ENCODE data around the gene VSTM5.

The VSTM5 gene

DNA sequence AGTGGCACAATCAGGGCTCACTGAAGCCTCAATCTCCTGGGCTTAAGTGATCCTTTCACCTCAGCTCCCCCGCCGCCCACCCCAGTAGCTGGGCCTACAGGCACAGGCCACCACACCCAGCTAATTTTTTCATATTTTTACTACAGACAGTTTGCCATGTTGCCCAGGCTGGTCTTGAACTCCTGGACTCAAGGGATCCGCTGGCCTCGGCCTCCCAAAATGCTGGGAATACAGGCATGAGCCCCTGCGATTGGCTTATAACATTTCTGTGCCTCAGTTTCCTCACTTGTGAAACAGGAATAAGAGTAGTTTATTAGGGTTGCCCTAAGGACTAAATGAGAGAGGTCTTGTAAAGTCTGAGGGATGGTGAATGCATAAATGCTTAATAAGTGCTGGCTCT lies 1.2 kb downstream of the VSTM5 start:
- H3K4me3 ChIP-seq (replicated peaks; ENCODE audit: insufficient read depth, low read length) = no peak overlapping the region
- DNase-seq (ENCODE audit: low read depth in 1 of 2, low spot score in 1 of 2) = no peak
- TF ChIP-seq, protein P1, sequence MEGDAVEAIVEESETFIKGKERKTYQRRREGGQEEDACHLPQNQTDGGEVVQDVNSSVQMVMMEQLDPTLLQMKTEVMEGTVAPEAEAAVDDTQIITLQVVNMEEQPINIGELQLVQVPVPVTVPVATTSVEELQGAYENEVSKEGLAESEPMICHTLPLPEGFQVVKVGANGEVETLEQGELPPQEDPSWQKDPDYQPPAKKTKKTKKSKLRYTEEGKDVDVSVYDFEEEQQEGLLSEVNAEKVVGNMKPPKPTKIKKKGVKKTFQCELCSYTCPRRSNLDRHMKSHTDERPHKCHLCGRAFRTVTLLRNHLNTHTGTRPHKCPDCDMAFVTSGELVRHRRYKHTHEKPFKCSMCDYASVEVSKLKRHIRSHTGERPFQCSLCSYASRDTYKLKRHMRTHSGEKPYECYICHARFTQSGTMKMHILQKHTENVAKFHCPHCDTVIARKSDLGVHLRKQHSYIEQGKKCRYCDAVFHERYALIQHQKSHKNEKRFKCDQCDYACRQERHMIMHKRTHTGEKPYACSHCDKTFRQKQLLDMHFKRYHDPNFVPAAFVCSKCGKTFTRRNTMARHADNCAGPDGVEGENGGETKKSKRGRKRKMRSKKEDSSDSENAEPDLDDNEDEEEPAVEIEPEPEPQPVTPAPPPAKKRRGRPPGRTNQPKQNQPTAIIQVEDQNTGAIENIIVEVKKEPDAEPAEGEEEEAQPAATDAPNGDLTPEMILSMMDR (IDR thresholded peaks at IDR 0.05; ENCODE audit: insufficient read depth, low read length) = no peak
- TF ChIP-seq POLR2AphosphoS5 (IDR thresholded peaks at IDR 0.05; ENCODE audit: low read depth) (no peak), GABPA (IDR thresholded peaks at IDR 0.05; ENCODE audit: low read depth) (no peak), SPI1 (IDR thresholded peaks at IDR 0.05; ENCODE audit: borderline replicate concordance, low read depth) (no peak)
- TF ChIP-seq, protein P2, sequence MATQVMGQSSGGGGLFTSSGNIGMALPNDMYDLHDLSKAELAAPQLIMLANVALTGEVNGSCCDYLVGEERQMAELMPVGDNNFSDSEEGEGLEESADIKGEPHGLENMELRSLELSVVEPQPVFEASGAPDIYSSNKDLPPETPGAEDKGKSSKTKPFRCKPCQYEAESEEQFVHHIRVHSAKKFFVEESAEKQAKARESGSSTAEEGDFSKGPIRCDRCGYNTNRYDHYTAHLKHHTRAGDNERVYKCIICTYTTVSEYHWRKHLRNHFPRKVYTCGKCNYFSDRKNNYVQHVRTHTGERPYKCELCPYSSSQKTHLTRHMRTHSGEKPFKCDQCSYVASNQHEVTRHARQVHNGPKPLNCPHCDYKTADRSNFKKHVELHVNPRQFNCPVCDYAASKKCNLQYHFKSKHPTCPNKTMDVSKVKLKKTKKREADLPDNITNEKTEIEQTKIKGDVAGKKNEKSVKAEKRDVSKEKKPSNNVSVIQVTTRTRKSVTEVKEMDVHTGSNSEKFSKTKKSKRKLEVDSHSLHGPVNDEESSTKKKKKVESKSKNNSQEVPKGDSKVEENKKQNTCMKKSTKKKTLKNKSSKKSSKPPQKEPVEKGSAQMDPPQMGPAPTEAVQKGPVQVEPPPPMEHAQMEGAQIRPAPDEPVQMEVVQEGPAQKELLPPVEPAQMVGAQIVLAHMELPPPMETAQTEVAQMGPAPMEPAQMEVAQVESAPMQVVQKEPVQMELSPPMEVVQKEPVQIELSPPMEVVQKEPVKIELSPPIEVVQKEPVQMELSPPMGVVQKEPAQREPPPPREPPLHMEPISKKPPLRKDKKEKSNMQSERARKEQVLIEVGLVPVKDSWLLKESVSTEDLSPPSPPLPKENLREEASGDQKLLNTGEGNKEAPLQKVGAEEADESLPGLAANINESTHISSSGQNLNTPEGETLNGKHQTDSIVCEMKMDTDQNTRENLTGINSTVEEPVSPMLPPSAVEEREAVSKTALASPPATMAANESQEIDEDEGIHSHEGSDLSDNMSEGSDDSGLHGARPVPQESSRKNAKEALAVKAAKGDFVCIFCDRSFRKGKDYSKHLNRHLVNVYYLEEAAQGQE (IDR thresholded peaks at IDR 0.05; ENCODE audit: insufficient replicate concordance, low read depth) = no peak
- H3K27ac ChIP-seq (replicated peaks) = no peak overlapping the region
- H3K27me3 ChIP-seq (ENCODE audit: insufficient read depth, poor library complexity, severe bottlenecking) = peaks cover 7% of the 10 kb centered on the region

DNA sequence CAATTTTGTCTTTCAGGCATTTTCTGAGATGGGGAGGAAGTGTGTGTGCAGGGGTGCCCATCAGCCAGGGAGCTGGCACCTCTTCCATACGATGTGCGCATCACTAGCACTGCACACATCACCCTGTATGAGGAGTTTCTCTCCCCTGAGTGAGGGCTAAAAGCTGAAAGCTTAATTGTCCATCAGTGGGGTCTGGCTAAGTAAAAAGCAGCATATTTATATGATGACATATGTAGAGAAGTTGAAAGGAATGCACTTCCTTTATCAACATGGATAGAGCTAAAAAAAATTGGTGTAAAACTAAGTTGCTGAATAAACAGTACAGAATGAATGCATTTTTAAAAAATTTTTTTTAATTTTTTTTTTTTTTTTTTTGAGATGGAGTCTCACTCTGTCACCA lies 4.0 kb downstream of the VSTM5 start:
- H3K27me3 ChIP-seq (ENCODE audit: insufficient read depth, poor library complexity, severe bottlenecking) = peaks cover 7% of the 10 kb centered on the region
- TF ChIP-seq GABPA (IDR thresholded peaks at IDR 0.05; ENCODE audit: low read depth) (no peak), POLR2AphosphoS5 (IDR thresholded peaks at IDR 0.05; ENCODE audit: low read depth) (no peak), SPI1 (IDR thresholded peaks at IDR 0.05; ENCODE audit: borderline replicate concordance, low read depth) (no peak)
- TF ChIP-seq, protein P2 (IDR thresholded peaks at IDR 0.05; ENCODE audit: insufficient replicate concordance, low read depth) = no peak
- H3K27ac ChIP-seq (replicated peaks) = no peak overlapping the region
- no peak for DNase-seq (ENCODE audit: low read depth in 1 of 2, low spot score in 1 of 2)
- no peak overlapping the region for H3K4me3 ChIP-seq (replicated peaks; ENCODE audit: insufficient read depth, low read length)

DNA sequence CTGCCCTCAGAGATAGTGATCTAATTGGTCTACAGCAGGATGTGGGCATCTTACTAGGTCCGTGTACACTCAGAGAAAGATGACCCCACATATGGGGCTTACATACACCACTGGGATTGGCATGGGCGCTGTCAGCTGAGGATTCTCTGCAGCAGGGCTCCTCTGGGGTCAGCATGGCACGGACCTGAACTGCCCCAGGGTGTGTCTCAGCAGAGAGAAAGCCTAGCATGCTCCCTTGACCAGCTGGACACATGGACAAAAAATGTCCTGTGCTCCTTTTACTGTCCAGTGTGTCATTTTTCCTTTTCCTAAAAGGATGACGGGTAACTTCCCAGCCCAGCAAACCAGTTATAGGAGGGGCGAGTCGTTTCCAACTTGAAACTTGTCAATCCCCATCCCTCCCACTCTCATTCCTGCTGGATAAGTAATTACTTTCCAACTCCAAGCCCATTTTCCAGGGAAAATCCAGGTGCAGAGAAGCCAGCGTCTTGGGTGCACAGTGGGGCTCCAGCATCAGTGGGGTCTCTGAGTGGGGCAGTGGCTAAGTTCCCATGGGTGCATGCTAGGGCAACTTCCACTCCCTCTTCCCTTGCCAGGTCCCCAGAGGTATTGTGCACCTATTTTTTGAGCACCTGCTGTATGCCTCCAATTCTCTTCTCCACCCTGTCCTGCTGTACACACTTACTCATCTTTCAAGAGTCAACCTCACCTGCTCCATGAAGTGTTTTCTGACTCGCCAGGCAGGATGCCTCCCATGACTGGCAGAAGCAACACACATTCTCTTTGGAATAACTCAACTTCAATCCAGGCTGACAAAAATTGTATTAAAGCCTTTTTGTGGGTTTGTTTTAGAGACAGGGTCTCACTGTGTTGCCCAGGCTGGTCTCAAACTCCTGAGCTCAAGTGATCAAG lies 5.0 kb downstream of the VSTM5 start:
- no peak for TF ChIP-seq SPI1 (IDR thresholded peaks at IDR 0.05; ENCODE audit: borderline replicate concordance, low read depth)
- no peak for TF ChIP-seq GABPA (IDR thresholded peaks at IDR 0.05; ENCODE audit: low read depth)
- TF ChIP-seq, protein P2 (IDR thresholded peaks at IDR 0.05; ENCODE audit: insufficient replicate concordance, low read depth) = no peak
- TF ChIP-seq, protein P1 (IDR thresholded peaks at IDR 0.05; ENCODE audit: insufficient read depth, low read length) = no peak
- no peak for TF ChIP-seq POLR2AphosphoS5 (IDR thresholded peaks at IDR 0.05; ENCODE audit: low read depth)
- no peak for DNase-seq (ENCODE audit: low read depth in 1 of 2, low spot score in 1 of 2)
- no peak overlapping the region for H3K27ac ChIP-seq (replicated peaks)
- no peak overlapping the region for H3K4me3 ChIP-seq (replicated peaks; ENCODE audit: insufficient read depth, low read length)
- peaks cover 3% of the 10 kb centered on the region for H3K27me3 ChIP-seq (ENCODE audit: insufficient read depth, poor library complexity, severe bottlenecking)

All from HL-60 (cell line).